ENCODE measurements around the gene GARIN5A. TPM values are rescaled to one million over a fixed set of nuclear protein-coding genes. Genes with fewer than 3 reads are reported as not detected.

GARIN5A gene
- total and polyA plus RNA-seq, 2 of the 8 experiments (the other 6 are each of a cell fraction or from before 2014, with no cell fraction given) = 9.1 to 18.5 TPM

- Histone ChIP-seq H4K20me1 (replicated peaks in 1 of 2; ENCODE audit: control insufficient read depth in 1 of 2, insufficient read depth in 2 of 2, low read length in 2 of 2) (peaks cover 0 to 9% of the 10 kb centered on the region in 2 experiments), H2BK5ac (ENCODE audit: low read depth, low read length) (no peak overlapping the region), H2BK120ac (replicated peaks; ENCODE audit: low read depth, low read length) (no peak overlapping the region), H3K9me3 (ENCODE audit: insufficient read depth in 2 of 2, low read depth in 1 of 2, low read length in 1 of 2) (no peaks in the 10 kb centered on the region; a peak in 1 of 4 replicates), H2AK5ac (ENCODE audit: low read depth, low read length) (peak overlapping the region; percentile 53; the same call in 1 of the 2 replicates), H2BK20ac (ENCODE audit: low read length) (no peak overlapping the region), H3K23me2 (ENCODE audit: low read depth, low read length) (no peaks in the 10 kb centered on the region), H4K91ac (replicated peaks; ENCODE audit: insufficient read length, low read length) (no peak overlapping the region), H3K23ac (ENCODE audit: insufficient read length) (no peak overlapping the region), H3K27ac (ENCODE audit: low read depth, low read length) (no peak overlapping the region), H4K5ac (ENCODE audit: insufficient read length, low read depth, low read length) (no peak overlapping the region), H3K79me1 (ENCODE audit: low read depth, low read length) (no peaks in the 10 kb centered on the region), H3K4me3 (ENCODE audit: extremely low read depth in 1 of 4, insufficient read depth in 2 of 4, low read depth in 3 of 4, low read length in 4 of 4) (no peak overlapping the region), H3K14ac (ENCODE audit: insufficient read length) (no peak overlapping the region), H2BK12ac (ENCODE audit: low read depth, low read length) (no peak overlapping the region), H3K56ac (replicated peaks; ENCODE audit: insufficient read length, low read depth, low read length) (no peak overlapping the region), H2BK15ac (ENCODE audit: low read length) (no peak overlapping the region), H3K4ac (replicated peaks; ENCODE audit: insufficient read length, low read depth, low read length) (no peak overlapping the region), H3K27me3 (replicated peaks in 1 of 4; ENCODE audit: control insufficient read depth in 3 of 4, extremely low read depth in 1 of 4, insufficient read depth in 3 of 4, low read length in 3 of 4) (peaks cover 0 to 5% (median 2%) of the 10 kb centered on the region in 4 experiments; a peak in 5 of 7 replicates), H3K4me2 (ENCODE audit: insufficient read depth in 1 of 2, low read depth in 2 of 2, low read length in 2 of 2) (no peak overlapping the region), H3K18ac (ENCODE audit: extremely low read depth, low read length) (no peak overlapping the region), H4K8ac (ENCODE audit: extremely low read depth, insufficient read depth, low read length) (no peak overlapping the region), H3K36me3 (ENCODE audit: control insufficient read depth in 2 of 4, insufficient read depth in 4 of 4, low read length in 3 of 4) (peaks cover 0 to 19% (median 0%) of the 10 kb centered on the region in 4 experiments; a peak in 2 of 8 replicates), H3K9ac (replicated peaks in 1 of 4; ENCODE audit: extremely low read depth in 1 of 4, low read depth in 3 of 4, low read length in 3 of 4) (no peak overlapping the region), H3K4me1 (replicated peaks in 1 of 4; ENCODE audit: control insufficient read depth in 3 of 4, insufficient read depth in 4 of 4, low read length in 3 of 4) (peaks cover 0 to 3% (median 0%) of the 10 kb centered on the region in 4 experiments; a peak in 1 of 7 replicates), H3K79me2 (ENCODE audit: control insufficient read depth in 1 of 2, insufficient read depth in 2 of 2, low read length in 2 of 2) (no peaks in the 10 kb centered on the region), H2AFZ (ENCODE audit: low read length) (no peak overlapping the region)
- WGBS, 2 experiments (ENCODE audit: extremely low coverage in 1 of 2, insufficient coverage in 1 of 2, insufficient read length in 1 of 2, insufficient replicate concordance in 2 of 2, low coverage in 1 of 2, low lambda C conversion rate in 2 of 2, missing lambda C conversion rate in 1 of 2) = 94% methylated on average over 40 of the region's 40 CpGs; no CpG with 5 or more reads in 1 of the 2 experiments
- no peak for FAIRE-seq
- DNase-seq (ENCODE audit: low read depth in 1 of 2, low spot score in 2 of 2) = no peak
- POLR2A ChIA-PET (ENCODE audit: partially characterized antibody) = interaction anchor here (1.5 kb wide), 1 partner anchor 34 kb away, joined by 3 read pairs; no protein-coding TSS in a partner anchor
- CTCF ChIA-PET (ENCODE audit: partially characterized antibody) = interaction anchor here (0.6 to 19.3 kb wide), 27 partner anchors 9 to 260 kb away, joined by 3 to 206 read pairs (median 4); partner anchors contain the start of gene SPIB
- TF ChIP-seq HDAC2 (IDR thresholded peaks at IDR 0.05; ENCODE audit: borderline replicate concordance in 1 of 2, low read depth in 2 of 2, low read length in 2 of 2) (no peak), CBX5 (IDR thresholded peaks at IDR 0.05; ENCODE audit: low read depth, low read length) (no peak), NRF1 (IDR thresholded peaks at IDR 0.05; ENCODE audit: low read depth, low read length) (no peak), HDAC6 (IDR thresholded peaks at IDR 0.05; ENCODE audit: low read depth, low read length) (no peak), KDM5A (IDR thresholded peaks at IDR 0.05; ENCODE audit: low read length) (no peak), KDM4A (IDR thresholded peaks at IDR 0.05; ENCODE audit: low read depth, low read length, severe bottlenecking) (no peak), SIRT6 (IDR thresholded peaks at IDR 0.05; ENCODE audit: low read length) (no peak), GABPA (IDR thresholded peaks at IDR 0.05; ENCODE audit: borderline replicate concordance, insufficient read depth, low read length) (no peak), SIN3A (conservative IDR thresholded peaks at IDR 0.05 in 1 of 2, IDR thresholded peaks at IDR 0.05 in 1 of 2; ENCODE audit: low read depth in 1 of 2, low read length in 2 of 2) (no peak)
- TF ChIP-seq, protein P1, sequence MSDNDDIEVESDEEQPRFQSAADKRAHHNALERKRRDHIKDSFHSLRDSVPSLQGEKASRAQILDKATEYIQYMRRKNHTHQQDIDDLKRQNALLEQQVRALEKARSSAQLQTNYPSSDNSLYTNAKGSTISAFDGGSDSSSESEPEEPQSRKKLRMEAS (IDR thresholded peaks at IDR 0.05) = no peak
Measured at GRCh38 chr19:50519006-50519575, 42.4 kb upstream of the GARIN5A start.
